ENCODE results near the gene EPS15.
A peak's percentile ranks its signal among the peaks of the same experiment; 100 is the strongest.
"Not testable (repeated sequence)": the region's sequence is repeated elsewhere in the genome, so short reads cannot be mapped to it uniquely, and the experiment has no call there.

The EPS15 gene

DNA sequence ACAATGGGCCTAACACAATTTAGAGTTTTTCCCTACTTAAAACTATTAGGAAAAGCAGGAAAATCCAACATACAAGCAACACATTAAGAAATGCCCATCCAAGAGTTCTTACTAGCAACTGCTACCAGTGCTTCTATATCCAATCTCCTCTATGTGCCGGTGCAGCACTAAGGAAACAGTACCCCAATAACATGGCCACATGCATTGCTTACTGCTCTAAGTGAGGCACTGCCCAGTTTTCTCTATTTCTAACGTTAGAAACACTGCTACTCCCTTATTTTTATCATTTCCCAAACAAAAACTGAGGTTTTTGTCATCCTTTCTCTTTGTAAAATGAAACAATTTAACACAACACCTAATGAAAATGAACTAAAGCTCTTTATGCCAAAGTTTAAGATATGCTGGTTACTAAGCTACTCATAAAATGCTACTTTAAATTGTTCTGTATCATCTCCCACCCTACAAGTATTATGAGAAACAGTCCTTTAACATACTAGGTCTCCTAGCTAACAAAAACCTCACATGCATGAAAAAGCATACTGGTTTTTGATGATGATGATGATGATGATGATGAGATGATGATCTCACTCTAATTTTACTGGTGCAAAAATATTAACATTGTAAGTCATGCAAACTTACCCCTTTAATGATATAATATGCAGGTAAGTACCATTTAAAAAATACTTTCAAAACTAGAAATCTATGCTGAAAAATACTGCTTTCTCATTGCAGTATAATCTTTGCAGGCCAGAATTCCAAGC, 98.0 kb downstream of the EPS15 start:
- Mint-ChIP-seq H3K9me3 (no peaks in the 10 kb centered on the region), H3K4me1 (peaks cover 40% of the 10 kb centered on the region), H3K27me3 (no peaks in the 10 kb centered on the region), H3K36me3 (peaks cover 73% of the 10 kb centered on the region), H3K27ac (no peak overlapping the region), H3K4me3 (no peak overlapping the region)
- ATAC-seq, result no peak

GRCh38 chr1:51418384-51418959, 100.6 kb downstream of the EPS15 start:
- no peak for ATAC-seq
- Mint-ChIP-seq H3K9me3 (no peaks in the 10 kb centered on the region), H3K27ac (peak overlapping the region; percentile 18), H3K4me1 (peaks cover 34% of the 10 kb centered on the region), H3K27me3 (no peaks in the 10 kb centered on the region), H3K36me3 (peaks cover 59% of the 10 kb centered on the region), H3K4me3 (no peak overlapping the region)

GRCh38 chr1:51417496-51418383, 101.3 kb downstream of the EPS15 start:
- Mint-ChIP-seq H3K36me3 (peaks cover 59% of the 10 kb centered on the region), H3K27me3 (no peaks in the 10 kb centered on the region), H3K4me3 (no peak overlapping the region), H3K9me3 (peaks cover 5% of the 10 kb centered on the region), H3K27ac (peak overlapping the region; percentile 18), H3K4me1 (peaks cover 33% of the 10 kb centered on the region)
- no peak for ATAC-seq

DNA sequence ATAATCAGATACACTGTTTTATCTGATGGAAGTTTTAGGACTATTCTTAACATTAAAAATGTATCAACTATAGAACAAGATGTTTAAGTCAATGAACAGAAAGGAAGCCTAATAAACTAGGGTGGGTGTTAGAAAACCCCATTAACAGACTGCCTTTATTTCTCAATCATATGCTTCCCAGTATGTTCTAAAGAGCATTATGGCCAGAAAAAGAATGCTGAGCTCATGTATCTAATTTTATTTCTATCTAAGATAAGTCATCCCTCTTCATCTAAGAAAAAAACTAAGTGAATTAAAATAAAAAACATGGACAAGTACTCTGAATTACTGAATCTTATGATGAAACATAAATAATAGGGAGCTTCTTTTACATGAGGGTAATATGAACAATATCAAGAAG, 102.2 kb downstream of the EPS15 start:
- Mint-ChIP-seq H3K36me3 (peaks cover 59% of the 10 kb centered on the region), H3K4me1 (peaks cover 29% of the 10 kb centered on the region), H3K27me3 (no peaks in the 10 kb centered on the region)

DNA sequence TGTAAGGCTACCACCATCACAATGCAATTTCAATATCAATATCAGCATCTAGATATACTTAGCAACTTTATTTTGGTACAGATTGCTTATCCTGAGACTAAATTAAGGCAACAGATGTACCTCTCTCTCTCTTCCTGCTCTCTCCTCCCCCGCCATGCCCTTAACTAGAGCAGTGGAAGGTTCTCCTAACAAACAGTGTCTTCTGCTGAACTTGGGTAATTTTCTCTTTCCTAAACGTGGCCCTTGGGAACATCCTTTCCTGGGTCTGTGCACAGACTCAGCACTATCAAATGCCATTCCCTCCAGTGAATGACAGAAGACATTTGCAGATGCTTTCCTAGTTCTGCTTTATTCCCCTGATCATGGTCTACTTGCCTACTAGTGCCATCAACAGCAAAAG, 103.1 kb downstream of the EPS15 start:
- peak overlapping the region; percentile 22 for H3K27ac Mint-ChIP-seq
- no peak for ATAC-seq
- peaks cover 55% of the 10 kb centered on the region for H3K36me3 Mint-ChIP-seq

More for the DNA sequence above, 102.2 kb downstream of the EPS15 start:
- no peak overlapping the region for H3K27ac Mint-ChIP-seq
- ATAC-seq, result no peak
- peaks cover 7% of the 10 kb centered on the region for H3K9me3 Mint-ChIP-seq
- no peak overlapping the region for H3K4me3 Mint-ChIP-seq

DNA sequence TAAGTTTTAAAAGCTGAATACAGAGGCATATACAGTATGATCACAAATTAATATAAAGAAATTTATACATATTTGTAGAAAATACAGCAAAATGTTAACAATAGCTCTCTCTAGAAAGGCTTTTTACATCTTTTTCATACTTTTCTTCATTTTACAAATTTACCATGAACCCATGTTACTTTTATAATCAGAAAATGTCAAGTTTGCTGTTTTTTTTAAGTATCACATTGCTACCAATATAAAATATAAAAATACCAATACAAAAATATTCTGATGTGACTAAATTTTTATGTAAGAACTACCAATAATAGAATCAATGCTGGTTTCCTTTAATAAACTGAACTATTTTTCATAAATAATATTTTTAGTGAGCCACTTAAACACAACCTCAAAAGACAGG, 104.3 kb downstream of the EPS15 start:
- no peaks in the 10 kb centered on the region for H3K27me3 Mint-ChIP-seq
- no peak for ATAC-seq
- H3K27ac Mint-ChIP-seq, result no peak overlapping the region
- H3K4me1 Mint-ChIP-seq, result peaks cover 21% of the 10 kb centered on the region
- no peak overlapping the region for H3K4me3 Mint-ChIP-seq
- H3K9me3 Mint-ChIP-seq, result peaks cover 7% of the 10 kb centered on the region
- H3K36me3 Mint-ChIP-seq, result peaks cover 52% of the 10 kb centered on the region

More for the DNA sequence above, 103.1 kb downstream of the EPS15 start:
- Mint-ChIP-seq H3K4me3 (no peak overlapping the region), H3K4me1 (peaks cover 27% of the 10 kb centered on the region), H3K9me3 (peaks cover 7% of the 10 kb centered on the region), H3K27me3 (no peaks in the 10 kb centered on the region)

DNA sequence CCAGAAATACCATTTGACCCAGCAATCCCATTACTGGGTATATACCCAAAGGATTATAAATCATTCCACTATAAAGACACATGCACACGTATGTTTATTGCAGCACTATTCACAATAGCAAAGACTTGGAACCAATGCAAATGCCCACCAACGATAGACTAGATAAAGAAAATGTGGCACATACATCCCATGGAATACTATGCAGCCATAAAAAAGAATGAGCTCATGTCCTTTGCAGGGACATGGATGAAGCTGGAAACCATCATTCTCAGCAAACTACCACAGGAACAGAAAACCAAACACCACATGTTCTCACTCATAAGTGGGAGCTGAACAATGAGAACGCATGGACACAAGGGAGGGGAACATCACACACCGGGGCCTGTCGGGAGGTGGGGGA, 107.2 kb downstream of the EPS15 start:
- Mint-ChIP-seq H3K4me1 (peaks cover 12% of the 10 kb centered on the region), H3K36me3 (peaks cover 61% of the 10 kb centered on the region)
- H3K27me3 Mint-ChIP-seq, H3K9me3 Mint-ChIP-seq, H3K4me3 Mint-ChIP-seq, ATAC-seq, H3K27ac Mint-ChIP-seq: not testable (repeated sequence)

DNA sequence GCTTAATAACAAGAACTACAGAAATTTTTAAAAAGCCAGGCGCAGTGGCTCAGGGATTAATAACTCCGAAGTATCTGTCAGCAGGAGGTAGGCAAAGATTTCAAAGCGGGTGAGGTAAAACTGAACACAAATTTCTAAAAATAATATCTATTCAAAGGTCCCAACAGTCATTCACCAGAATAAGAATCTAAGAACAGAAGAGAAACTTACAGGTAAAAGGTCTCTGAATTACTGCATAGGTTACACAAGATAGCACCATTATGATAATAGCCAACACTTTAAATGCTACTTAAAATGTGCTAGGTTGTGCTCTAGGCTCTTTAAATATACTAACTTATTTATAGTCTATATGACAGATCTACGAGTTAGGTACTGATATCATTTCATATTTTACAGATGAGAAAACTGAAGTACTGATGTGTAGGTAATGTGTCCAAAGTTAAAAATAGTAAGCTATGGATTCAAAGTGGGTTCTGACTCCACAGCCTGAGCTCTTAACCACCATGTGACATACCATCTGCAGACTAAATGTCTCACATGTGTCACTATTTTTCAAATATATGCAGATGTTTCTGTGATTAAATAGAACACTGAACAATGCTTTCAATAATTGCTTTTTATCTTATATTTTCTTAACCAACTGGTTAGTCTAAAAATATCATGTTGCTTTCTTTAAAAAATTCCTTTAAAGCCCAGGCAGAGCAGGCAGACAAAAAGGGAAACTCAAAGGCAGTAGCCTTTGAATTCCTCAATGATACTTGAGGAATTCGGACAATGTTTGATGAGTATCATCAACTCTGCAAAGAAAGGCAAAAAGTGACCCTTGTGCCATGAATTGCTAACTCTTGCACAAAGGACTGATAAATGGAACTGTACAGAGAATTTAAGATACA, 108.3 kb downstream of the EPS15 start:
- no peak overlapping the region for H3K27ac Mint-ChIP-seq
- H3K9me3 Mint-ChIP-seq, result peaks cover 7% of the 10 kb centered on the region
- no peak for ATAC-seq
- H3K36me3 Mint-ChIP-seq, result peaks cover 63% of the 10 kb centered on the region
- H3K27me3 Mint-ChIP-seq, result no peaks in the 10 kb centered on the region
- no peak overlapping the region for H3K4me3 Mint-ChIP-seq
- peaks cover 7% of the 10 kb centered on the region for H3K4me1 Mint-ChIP-seq

GRCh38 chr1:51409755-51410541, 109.1 kb downstream of the EPS15 start:
- not testable (repeated sequence) for H3K4me1 Mint-ChIP-seq, H3K27me3 Mint-ChIP-seq, H3K27ac Mint-ChIP-seq, H3K9me3 Mint-ChIP-seq, H3K4me3 Mint-ChIP-seq, ATAC-seq
- H3K36me3 Mint-ChIP-seq, result peaks cover 66% of the 10 kb centered on the region

DNA sequence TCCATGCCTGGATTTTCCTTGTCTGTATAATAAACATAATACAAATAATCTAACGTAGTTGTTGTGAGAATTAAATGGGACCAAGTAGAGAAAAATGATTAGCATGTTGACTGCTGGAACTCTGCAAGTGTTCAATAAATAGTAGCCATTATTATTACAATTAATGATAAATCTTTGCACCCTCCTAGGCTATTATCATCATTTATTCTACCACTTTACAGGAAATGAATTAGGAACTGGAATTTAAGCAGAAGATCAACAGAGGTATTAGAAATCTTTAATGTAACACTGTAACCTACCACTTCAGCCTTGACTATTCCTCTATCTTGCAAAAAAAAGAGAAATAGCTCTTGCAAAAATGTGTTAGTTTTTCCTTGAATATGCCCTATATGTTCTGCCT, 126.8 kb downstream of the EPS15 start:
- peaks cover 65% of the 10 kb centered on the region for H3K36me3 Mint-ChIP-seq
- no peak overlapping the region for H3K4me3 Mint-ChIP-seq

GRCh38 chr1:51390641-51391040, 128.4 kb downstream of the EPS15 start:
- not testable (repeated sequence) for H3K27ac Mint-ChIP-seq, H3K9me3 Mint-ChIP-seq, H3K4me1 Mint-ChIP-seq, H3K4me3 Mint-ChIP-seq, H3K27me3 Mint-ChIP-seq, ATAC-seq
- peaks cover 66% of the 10 kb centered on the region for H3K36me3 Mint-ChIP-seq

More for the DNA sequence above, 126.8 kb downstream of the EPS15 start:
- H3K27me3 Mint-ChIP-seq, result no peaks in the 10 kb centered on the region
- H3K9me3 Mint-ChIP-seq, result peaks cover 7% of the 10 kb centered on the region
- no peak overlapping the region for H3K27ac Mint-ChIP-seq
- ATAC-seq, result no peak
- H3K4me1 Mint-ChIP-seq, result no peaks in the 10 kb centered on the region

GRCh38 chr1:51387288-51387687, 131.8 kb downstream of the EPS15 start:
- H3K27ac Mint-ChIP-seq, H3K27me3 Mint-ChIP-seq, H3K4me3 Mint-ChIP-seq, H3K9me3 Mint-ChIP-seq, ATAC-seq, H3K4me1 Mint-ChIP-seq: not testable (repeated sequence)
- H3K36me3 Mint-ChIP-seq, result peaks cover 73% of the 10 kb centered on the region

- not testable (repeated sequence) for H3K27ac Mint-ChIP-seq, H3K9me3 Mint-ChIP-seq, H3K4me1 Mint-ChIP-seq, H3K27me3 Mint-ChIP-seq, ATAC-seq, H3K4me3 Mint-ChIP-seq
- peaks cover 73% of the 10 kb centered on the region for H3K36me3 Mint-ChIP-seq
Measured at GRCh38 chr1:51386259-51386658, 132.8 kb downstream of the EPS15 start.

- no peak overlapping the region for H3K4me3 Mint-ChIP-seq
- H3K27ac Mint-ChIP-seq, result no peak overlapping the region
- H3K4me1 Mint-ChIP-seq, result peaks cover 7% of the 10 kb centered on the region
- H3K27me3 Mint-ChIP-seq, result no peaks in the 10 kb centered on the region
- peaks cover 77% of the 10 kb centered on the region for H3K36me3 Mint-ChIP-seq
- no peak for ATAC-seq
- H3K9me3 Mint-ChIP-seq, result peaks cover 2% of the 10 kb centered on the region
Measured at GRCh38 chr1:51385776-51386175, 133.3 kb downstream of the EPS15 start.

All from stimulated activated memory B cell treated with anti-CD40 and anti-IgM and Interleukin-4, amounts not matched to agents 10 μg/mL and 1 μg/mL and 100 μg/mL, for 72 hours (primary cell).